Subcutaneous abdominal adipose tissue (tissue), 5 donors: ENCODE results near the gene CMIP.

Experiments
- H3K27ac ChIP-seq: one replicate; pipeline ENCODE4 v1.7.0; 2013; ENCODE audit warnings: low read depth, mild to moderate bottlenecking, inconsistent platforms, low read length, moderate library complexity
- H3K27me3 ChIP-seq, 5 donors: one replicate each; pipeline ENCODE4 v1.7.0; 2013; ENCODE audit warnings: low read length in 5 of 5, inconsistent platforms in 1 of 5; ENCODE audit not compliant: control insufficient read depth in 5 of 5, insufficient read depth in 4 of 5
- H3K36me3 ChIP-seq, 5 donors: one replicate each; pipeline ENCODE4 v1.7.0; 2013; ENCODE audit warnings: low read length in 5 of 5; ENCODE audit not compliant: control insufficient read depth in 5 of 5, insufficient read depth in 5 of 5
- H3K4me1 ChIP-seq, 5 donors: one replicate each; pipeline ENCODE4 v1.7.0; 2013; ENCODE audit warnings: low read length in 5 of 5, mild to moderate bottlenecking in 3 of 5, moderate library complexity in 1 of 5; ENCODE audit not compliant: control insufficient read depth in 5 of 5, insufficient read depth in 5 of 5
- H3K4me3 ChIP-seq, 5 donors: one replicate each; pipeline ENCODE4 v1.7.0; 2013; ENCODE audit warnings: low read length in 5 of 5, low read depth in 1 of 5
- H3K9ac ChIP-seq, 5 donors: one replicate each; pipeline ENCODE4 v1.7.0; 2013; ENCODE audit warnings: low read length in 5 of 5, mild to moderate bottlenecking in 4 of 5, moderate library complexity in 3 of 5
- H3K9me3 ChIP-seq, 5 donors: one replicate each; pipeline ENCODE4 v1.7.0; 2013; ENCODE audit warnings: low read length in 5 of 5; ENCODE audit not compliant: control insufficient read depth in 5 of 5
- donor health status: healthy.
- donor health status: healthy.
- donor health status: healthy.
- donor health status: healthy.
- donor health status: healthy.

CMIP gene

DNA sequence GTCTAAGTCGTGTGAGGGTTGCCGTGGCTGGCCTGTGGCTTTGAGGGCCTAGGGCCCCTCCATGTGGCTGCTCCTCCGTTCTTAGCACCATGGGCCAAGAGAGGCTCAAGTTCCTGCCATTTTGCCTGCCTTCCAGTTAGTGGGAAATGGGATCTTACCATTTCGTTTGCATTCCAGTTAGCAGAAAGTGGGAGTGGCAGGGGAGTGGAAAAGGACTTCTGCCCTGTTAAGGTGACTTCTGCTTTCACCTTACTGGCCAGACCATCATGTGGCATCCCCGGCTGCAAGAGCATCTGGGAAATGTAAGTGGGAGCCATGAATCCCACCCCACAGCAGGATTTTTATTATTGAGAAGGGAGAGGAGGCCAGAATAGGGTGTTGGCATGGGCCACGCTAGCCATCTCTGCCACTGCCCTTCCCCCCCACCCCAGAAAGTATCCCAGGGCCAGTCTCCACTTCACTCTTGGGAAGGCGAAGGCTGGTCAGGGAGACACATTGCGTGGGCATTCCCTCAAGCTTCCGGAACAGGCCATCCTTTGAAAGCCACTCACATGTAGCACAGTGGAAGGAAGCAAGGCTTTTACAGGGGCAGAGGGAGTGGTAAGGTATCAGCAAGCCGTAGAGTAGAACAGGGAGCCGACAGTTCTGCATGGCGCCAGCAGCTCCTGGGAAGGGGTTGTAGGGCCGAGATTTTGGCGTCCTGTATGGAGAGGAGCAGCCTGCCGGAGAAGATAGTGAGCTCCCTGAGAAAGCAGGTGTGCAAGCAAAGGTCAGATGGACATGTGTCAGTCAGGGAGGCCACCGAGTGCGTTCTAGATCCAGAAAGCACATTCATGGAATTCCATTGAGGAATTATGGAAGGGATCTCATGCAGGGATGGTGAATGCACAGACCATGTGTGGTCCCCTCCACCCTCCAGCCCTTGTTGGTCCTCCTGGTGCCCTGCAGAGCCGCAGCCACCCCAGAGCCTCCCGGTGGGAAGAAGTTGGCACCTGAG, 33.4 kb downstream of the CMIP start:
- peak overlapping the region in 1 of 5 donors; percentile 51 for H3K9ac ChIP-seq
- H3K36me3 ChIP-seq, result no peaks in the 10 kb centered on the region
- no peaks in the 10 kb centered on the region for H3K9me3 ChIP-seq
- H3K4me3 ChIP-seq, result peak overlapping the region in 3 of 5 donors; percentile 11 to 32 (median 29)
- H3K4me1 ChIP-seq, result peaks cover 12 to 84% (median 68%) of the 10 kb centered on the region in 5 donors
- H3K27ac ChIP-seq, result peak overlapping the region; percentile 61
- no peaks in the 10 kb centered on the region for H3K27me3 ChIP-seq

DNA sequence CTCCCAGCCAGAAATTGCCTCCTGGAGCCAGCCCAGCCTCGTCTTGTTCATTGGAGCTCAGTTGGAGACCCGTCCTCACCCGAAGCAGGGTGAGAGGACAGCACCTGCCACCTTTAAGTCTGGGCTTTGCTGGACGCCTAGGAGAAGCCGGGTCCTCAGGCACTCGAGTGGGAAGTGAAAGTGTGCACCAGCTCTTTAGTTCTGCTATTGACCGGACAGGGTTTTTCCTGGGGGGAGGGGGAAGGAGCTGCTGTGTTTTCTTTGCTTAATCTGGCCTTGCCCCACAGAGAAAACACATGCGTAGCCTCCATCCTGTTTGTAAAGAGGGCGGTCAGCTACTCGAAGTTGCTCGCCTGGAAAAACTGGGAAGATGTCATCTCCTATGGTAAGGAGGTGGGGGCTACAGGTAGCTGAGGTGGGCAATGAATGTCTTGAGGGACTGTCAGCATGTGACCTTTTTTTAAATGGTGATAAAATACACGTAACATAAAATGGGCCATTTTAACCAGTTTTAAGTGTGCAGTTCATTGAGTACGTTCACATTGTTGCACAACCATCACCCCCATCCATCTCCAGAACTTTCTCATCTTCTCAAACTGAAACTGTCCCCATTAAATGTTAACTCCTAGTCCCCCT, 34.4 kb downstream of the CMIP start:
- no peaks in the 10 kb centered on the region for H3K9me3 ChIP-seq
- H3K36me3 ChIP-seq, result no peaks in the 10 kb centered on the region
- no peaks in the 10 kb centered on the region for H3K27me3 ChIP-seq
- H3K4me3 ChIP-seq, result peak overlapping the region in 3 of 5 donors; percentile 29 to 38 (median 32)
- peak overlapping the region; percentile 61 for H3K27ac ChIP-seq
- peak overlapping the region in 1 of 5 donors; percentile 51 for H3K9ac ChIP-seq
- peaks cover 12 to 84% (median 68%) of the 10 kb centered on the region in 5 donors for H3K4me1 ChIP-seq

DNA sequence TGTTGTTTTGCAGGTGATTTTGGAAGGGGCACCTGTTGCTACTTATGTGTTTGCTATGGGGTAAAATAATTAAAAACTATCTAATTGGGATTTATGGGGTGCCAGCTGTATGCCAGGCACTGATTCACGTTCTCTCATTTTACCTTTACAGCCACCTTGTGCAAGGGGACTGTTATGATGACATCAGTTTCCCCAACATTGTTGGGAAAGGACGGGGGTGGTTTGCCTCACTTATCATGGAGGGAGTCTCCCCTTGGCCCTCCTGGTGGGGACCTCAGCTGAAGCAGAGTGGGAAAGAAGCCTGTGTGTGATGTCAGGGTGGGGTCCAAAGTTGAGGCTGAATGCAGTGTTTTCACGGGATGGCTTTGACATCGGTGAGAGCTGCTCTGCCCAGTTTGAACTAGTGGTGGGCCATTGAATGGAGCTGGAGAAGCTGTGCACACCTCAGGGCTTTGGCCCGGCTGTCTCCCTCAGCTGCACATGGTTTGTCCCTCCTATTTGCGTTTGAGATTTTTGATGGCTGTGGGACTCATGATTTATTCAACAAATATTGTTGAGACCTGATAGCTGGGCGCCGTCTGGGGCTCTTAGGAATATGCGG, 36.1 kb downstream of the CMIP start:
- Histone ChIP-seq H3K4me3 (peak overlapping the region in 1 of 5 donors; percentile 10), H3K27ac (peak overlapping the region; percentile 17), H3K9ac (peak overlapping the region in 1 of 5 donors; percentile 31), H3K4me1 (peaks cover 12 to 81% (median 66%) of the 10 kb centered on the region in 5 donors), H3K27me3 (no peaks in the 10 kb centered on the region), H3K9me3 (no peaks in the 10 kb centered on the region), H3K36me3 (no peaks in the 10 kb centered on the region)

DNA sequence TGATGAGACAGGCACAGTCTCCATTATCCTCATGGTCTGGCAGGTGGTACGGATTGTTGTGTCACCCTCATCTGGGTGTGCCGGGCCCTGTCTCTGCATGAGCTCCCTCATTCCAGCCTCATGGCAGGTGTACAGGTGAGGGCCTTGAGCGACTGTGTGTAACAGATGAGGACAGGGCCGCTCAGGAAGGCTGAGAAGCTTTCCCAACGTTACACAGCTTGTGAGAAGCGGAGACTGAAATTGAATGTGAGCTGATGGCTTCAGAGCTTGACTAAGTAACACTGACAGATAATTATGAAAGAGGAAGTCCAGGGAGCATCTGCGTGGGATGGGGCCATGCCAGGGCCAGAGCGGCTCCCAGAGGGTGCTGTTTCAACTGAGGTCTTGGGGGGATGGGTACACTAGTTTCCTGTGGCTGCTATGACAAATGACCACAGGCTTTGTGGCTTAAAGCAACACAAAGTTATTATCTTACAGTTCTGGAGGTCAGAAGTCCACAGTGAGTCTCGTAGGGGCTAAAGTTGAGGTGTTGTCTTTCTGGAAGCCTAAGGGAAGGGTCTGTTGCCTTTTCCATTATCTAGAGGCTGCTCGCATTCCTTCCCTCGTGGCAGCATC, 36.7 kb downstream of the CMIP start:
- Histone ChIP-seq H3K27me3 (no peaks in the 10 kb centered on the region), H3K9ac (peak overlapping the region in 2 of 5 donors; percentile 3 to 31), H3K9me3 (no peaks in the 10 kb centered on the region), H3K4me1 (peaks cover 16 to 84% (median 67%) of the 10 kb centered on the region in 5 donors), H3K36me3 (no peaks in the 10 kb centered on the region), H3K4me3 (peak overlapping the region in 1 of 5 donors; percentile 10), H3K27ac (peak overlapping the region; percentile 17)

DNA sequence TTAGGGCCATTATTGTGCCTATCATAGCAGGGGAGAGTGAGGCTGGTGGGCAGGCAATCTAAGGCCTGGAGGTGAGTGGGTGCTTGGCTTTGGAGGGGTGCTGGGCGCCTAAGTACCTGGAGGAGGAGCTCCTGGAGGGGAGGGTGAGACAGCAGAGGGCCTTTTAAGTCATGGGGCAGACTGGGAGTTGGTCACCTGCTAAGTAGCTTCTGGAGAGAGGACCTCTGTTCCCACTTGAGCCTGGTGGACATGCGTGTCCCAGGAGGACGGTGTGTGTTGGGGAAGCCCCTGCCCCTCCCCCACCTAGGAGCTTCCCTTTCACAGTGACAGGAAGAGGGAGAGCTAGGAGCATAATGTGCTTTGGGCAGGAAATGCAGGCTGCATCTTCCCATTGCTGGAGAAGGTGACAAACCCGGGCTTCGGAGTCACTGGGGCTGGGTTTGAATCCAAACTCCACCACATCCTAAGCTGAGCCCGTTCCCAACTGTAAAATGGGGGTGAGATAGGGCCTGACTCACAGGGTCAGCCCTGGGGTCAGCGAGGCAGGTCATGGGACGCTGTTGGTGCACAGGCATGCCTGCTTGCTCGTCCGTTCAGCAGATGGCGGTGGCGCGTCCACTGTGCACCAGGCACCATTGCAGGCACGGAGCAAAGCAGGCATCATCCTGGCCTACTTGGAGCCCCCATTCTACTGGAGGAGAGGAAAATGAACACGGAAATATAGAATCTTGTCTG, 37.9 kb downstream of the CMIP start:
- Histone ChIP-seq H3K4me1 (peaks cover 19 to 86% (median 74%) of the 10 kb centered on the region in 5 donors), H3K27me3 (no peaks in the 10 kb centered on the region), H3K36me3 (no peaks in the 10 kb centered on the region), H3K27ac (no peak overlapping the region), H3K9me3 (no peaks in the 10 kb centered on the region), H3K9ac (peak overlapping the region in 1 of 5 donors; percentile 53), H3K4me3 (peak overlapping the region in 2 of 5 donors; percentile 8 to 31)

DNA sequence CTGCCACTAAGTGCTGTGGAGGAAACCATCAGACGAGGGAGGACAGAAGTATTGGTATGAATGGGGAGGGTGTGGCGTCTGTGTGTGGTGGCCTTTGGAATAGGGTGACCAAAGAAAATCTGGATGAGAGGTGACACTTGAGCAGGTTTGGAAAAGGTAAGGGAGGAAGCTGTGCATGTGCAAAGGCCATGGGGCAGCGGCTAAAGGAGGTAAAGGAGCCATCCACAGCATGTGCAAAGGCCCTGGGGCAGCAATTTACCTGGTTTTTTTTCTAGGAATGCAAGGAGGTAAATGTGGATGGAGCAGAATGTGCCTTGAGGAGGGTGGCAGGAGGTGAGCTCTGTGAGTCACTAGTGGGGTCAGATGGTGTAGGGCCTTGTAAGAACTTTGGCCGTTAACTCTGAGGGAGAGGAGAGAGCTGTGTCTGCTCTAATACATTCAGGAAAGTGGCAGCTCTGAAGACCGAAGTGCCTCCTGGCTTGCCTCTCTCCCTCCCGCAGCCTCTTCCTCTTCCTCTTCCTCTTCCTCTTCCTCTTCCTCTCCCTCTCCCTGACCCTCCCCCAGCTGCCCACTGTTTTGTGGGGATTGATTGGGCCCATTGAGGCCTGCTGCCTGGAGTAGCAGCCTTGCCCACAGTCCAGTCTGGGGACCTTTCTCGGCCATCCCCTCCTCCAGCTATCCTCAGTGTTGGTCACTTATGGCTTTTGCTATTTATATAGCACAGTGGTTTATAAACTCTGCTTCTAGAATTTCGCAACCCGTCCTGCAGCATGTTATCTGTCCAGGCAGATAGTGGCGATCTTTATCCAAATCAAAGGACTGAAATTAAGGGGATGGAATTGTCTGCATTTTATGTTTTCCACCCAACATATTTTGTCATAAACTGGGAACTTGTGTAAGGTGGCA, 38.7 kb downstream of the CMIP start:
- Histone ChIP-seq H3K9me3 (no peaks in the 10 kb centered on the region), H3K36me3 (no peaks in the 10 kb centered on the region), H3K9ac (no peak overlapping the region), H3K4me1 (peaks cover 19 to 84% (median 72%) of the 10 kb centered on the region in 5 donors), H3K27me3 (no peaks in the 10 kb centered on the region), H3K27ac (no peak overlapping the region), H3K4me3 (peak overlapping the region in 1 of 5 donors; percentile 8)

DNA sequence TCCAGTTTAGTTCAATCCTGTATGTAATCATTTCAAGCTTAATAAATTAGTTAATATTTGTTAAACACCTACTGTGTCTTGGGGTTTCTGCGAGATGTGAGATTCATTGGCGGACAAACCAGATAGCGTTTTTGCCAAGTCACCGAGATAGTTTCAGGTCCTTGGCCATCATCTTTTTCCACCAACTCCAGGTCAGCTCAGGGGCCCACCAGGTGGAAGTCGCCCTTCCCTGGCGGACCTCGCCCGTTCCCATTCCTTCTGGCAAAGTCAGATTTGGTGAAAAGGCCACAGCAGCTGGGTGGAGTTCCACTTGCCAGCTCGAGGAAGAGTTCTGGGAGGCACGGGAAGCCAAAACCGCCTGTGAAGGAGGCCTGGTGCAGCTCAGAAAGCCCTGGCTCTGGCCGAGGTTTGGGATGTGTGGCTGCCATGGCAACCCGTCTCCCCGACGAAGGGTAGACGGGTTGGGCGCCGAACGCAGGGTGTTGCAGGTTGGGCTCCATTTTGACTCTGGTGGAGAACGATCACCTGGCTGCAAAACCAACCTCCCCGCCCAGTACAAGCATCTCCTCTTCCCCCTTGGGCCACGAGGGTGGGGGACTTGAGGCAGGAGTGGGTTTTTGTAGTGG, 39.5 kb downstream of the CMIP start:
- Histone ChIP-seq H3K9ac (no peak overlapping the region), H3K36me3 (no peaks in the 10 kb centered on the region), H3K9me3 (no peaks in the 10 kb centered on the region), H3K4me1 (peaks cover 16 to 84% (median 66%) of the 10 kb centered on the region in 5 donors), H3K27me3 (no peaks in the 10 kb centered on the region), H3K27ac (no peak overlapping the region), H3K4me3 (no peak overlapping the region)

DNA sequence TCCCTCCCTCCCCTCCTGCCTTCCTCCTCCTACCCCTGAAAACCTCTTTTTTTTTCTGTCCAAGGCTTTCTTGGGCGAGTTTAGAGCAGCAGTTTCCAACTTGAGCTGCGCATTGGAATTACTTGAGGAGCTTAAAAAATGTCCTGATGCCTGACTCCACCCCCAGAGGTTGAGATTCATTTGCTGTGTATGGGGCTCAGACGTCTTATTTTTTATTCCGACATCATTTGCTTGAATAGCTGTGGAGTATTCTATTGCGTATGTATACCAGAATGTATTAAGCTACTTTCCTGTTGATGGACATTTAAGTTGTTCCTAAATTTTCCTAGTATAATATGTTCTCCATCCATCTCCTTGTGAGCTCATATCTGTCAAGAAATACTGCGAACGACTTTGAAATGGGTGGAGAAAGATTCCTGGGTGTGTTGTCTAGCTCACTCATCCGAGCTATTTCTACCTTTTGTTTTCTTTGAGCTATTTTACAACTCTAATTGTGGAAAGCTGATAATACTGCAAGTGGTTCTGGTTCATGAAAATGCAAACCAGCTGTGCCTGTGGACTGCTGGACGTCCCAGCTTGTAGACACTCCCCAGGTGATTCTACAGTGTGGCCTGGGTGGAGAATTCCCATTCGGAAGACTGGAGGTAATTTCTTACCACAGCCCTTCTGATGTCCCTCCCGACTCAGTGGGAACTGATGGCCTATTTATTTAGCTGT, 40.5 kb downstream of the CMIP start:
- no peaks in the 10 kb centered on the region for H3K9me3 ChIP-seq
- H3K27me3 ChIP-seq, result no peaks in the 10 kb centered on the region
- H3K4me1 ChIP-seq, result peaks cover 17 to 84% (median 64%) of the 10 kb centered on the region in 5 donors
- no peak overlapping the region for H3K4me3 ChIP-seq
- H3K9ac ChIP-seq, result no peak overlapping the region
- H3K27ac ChIP-seq, result no peak overlapping the region
- no peaks in the 10 kb centered on the region for H3K36me3 ChIP-seq
